ENCODE results near the gene ZSCAN32. TPM values are rescaled to one million over a fixed set of nuclear protein-coding genes. Genes with fewer than 3 reads are reported as not detected.

Gene ZSCAN32
- total RNA-seq, 1 experiment from 2014 or later: 18.9 TPM

DNA sequence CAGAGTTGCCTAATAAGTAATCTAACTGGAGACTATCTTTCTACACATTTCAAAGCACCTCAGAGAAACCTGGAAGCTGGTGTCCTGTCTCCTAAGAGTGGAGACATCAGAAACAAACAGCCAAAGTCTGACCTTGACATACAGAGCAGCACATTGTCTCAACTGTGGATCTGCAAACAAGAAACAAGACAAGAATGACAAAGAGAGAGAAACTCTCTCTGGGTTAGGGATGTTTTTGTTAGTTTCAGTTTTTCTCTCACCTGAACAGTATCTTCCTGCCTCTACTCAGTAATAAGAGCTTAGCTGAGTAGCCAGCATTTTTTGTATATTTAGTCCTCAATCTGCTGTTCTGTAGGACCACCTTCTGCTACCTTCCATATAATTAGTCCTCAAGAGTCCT lies 33.6 kb upstream of the ZSCAN32 start:
- Histone ChIP-seq H3K4me3 (ENCODE audit: low read depth in 2 of 2, low read length in 2 of 2) (no peak overlapping the region), H3K4me1 (ENCODE audit: control insufficient read depth, insufficient read depth, low read length) (no peaks in the 10 kb centered on the region), H3K36me3 (ENCODE audit: control insufficient read depth, insufficient read depth, low read length) (peaks cover 4% of the 10 kb centered on the region; the same call in 1 of the 2 replicates), H3K27ac (ENCODE audit: low read length) (no peak overlapping the region), H3K9me3 (ENCODE audit: control insufficient read depth, insufficient read depth, low read depth, low read length) (no peaks in the 10 kb centered on the region), H3K27me3 (ENCODE audit: control insufficient read depth, insufficient read depth, low read length) (no peaks in the 10 kb centered on the region)
- POLR2A ChIA-PET: no interaction called here
- DNase-seq (ENCODE audit: low read depth, low spot score): no peak
- TF ChIP-seq, protein P1, sequence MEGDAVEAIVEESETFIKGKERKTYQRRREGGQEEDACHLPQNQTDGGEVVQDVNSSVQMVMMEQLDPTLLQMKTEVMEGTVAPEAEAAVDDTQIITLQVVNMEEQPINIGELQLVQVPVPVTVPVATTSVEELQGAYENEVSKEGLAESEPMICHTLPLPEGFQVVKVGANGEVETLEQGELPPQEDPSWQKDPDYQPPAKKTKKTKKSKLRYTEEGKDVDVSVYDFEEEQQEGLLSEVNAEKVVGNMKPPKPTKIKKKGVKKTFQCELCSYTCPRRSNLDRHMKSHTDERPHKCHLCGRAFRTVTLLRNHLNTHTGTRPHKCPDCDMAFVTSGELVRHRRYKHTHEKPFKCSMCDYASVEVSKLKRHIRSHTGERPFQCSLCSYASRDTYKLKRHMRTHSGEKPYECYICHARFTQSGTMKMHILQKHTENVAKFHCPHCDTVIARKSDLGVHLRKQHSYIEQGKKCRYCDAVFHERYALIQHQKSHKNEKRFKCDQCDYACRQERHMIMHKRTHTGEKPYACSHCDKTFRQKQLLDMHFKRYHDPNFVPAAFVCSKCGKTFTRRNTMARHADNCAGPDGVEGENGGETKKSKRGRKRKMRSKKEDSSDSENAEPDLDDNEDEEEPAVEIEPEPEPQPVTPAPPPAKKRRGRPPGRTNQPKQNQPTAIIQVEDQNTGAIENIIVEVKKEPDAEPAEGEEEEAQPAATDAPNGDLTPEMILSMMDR (IDR thresholded peaks at IDR 0.05): no peak
- TF ChIP-seq TCF7L2 (IDR thresholded peaks at IDR 0.05; ENCODE audit: low read depth, low read length) (no peak), SIN3A (IDR thresholded peaks at IDR 0.05; ENCODE audit: borderline replicate concordance, insufficient read depth, low read depth, low read length) (no peak), POLR2AphosphoS5 (IDR thresholded peaks at IDR 0.05; ENCODE audit: low read depth, low read length) (no peak)
- TF ChIP-seq, protein P2, sequence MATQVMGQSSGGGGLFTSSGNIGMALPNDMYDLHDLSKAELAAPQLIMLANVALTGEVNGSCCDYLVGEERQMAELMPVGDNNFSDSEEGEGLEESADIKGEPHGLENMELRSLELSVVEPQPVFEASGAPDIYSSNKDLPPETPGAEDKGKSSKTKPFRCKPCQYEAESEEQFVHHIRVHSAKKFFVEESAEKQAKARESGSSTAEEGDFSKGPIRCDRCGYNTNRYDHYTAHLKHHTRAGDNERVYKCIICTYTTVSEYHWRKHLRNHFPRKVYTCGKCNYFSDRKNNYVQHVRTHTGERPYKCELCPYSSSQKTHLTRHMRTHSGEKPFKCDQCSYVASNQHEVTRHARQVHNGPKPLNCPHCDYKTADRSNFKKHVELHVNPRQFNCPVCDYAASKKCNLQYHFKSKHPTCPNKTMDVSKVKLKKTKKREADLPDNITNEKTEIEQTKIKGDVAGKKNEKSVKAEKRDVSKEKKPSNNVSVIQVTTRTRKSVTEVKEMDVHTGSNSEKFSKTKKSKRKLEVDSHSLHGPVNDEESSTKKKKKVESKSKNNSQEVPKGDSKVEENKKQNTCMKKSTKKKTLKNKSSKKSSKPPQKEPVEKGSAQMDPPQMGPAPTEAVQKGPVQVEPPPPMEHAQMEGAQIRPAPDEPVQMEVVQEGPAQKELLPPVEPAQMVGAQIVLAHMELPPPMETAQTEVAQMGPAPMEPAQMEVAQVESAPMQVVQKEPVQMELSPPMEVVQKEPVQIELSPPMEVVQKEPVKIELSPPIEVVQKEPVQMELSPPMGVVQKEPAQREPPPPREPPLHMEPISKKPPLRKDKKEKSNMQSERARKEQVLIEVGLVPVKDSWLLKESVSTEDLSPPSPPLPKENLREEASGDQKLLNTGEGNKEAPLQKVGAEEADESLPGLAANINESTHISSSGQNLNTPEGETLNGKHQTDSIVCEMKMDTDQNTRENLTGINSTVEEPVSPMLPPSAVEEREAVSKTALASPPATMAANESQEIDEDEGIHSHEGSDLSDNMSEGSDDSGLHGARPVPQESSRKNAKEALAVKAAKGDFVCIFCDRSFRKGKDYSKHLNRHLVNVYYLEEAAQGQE (IDR thresholded peaks at IDR 0.05; ENCODE audit: insufficient read depth in 1 of 2, low read depth in 2 of 2, low read length in 1 of 2): no peak
- no TSS peak for BruUV-seq (replicated peaks)
- no peak for ATAC-seq
- in situ Hi-C loops (cut with HindIII; ENCODE audit: low pct_unique_long_range_greater_than_20kb, low sequenced_read_pairs) (no loop called here), intact Hi-C loops (cut with micrococcal nuclease; ENCODE audit: unreplicated experiment) (no loop called here)
- CTCF ChIA-PET: no interaction called here

DNA sequence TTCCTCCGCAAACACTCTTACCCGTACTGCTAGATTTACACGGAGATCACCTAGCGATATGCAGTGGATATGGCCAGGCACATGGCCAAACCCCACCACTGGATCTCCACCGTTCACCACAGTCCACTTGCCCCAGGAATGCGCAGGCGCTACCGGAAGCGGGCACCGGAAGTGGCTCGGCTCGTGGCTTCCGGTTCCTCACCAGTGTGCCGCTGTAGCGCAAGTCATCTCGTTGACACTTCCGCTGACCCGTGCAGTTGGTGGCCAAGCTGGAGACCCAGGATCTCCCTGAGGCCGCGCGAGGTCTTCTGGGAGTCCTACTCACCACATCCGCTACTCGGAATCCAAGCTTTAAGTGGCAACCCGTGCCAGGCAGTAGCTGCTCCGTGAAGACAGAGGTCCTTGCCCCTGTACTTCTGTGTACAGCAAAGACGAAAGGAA lies 31.0 kb upstream of the ZSCAN32 start:
- TF ChIP-seq, protein P2 (IDR thresholded peaks at IDR 0.05; ENCODE audit: insufficient read depth in 1 of 2, low read depth in 2 of 2, low read length in 1 of 2): no peak
- no peak for TF ChIP-seq TCF7L2 (IDR thresholded peaks at IDR 0.05; ENCODE audit: low read depth, low read length)
- TF ChIP-seq SIN3A (IDR thresholded peaks at IDR 0.05; ENCODE audit: borderline replicate concordance, insufficient read depth, low read depth, low read length): no peak
- TF ChIP-seq, protein P1 (IDR thresholded peaks at IDR 0.05): no peak
- no peak for TF ChIP-seq POLR2AphosphoS5 (IDR thresholded peaks at IDR 0.05; ENCODE audit: low read depth, low read length)
- Histone ChIP-seq H3K4me3 (ENCODE audit: low read depth in 2 of 2, low read length in 2 of 2) (no peak overlapping the region), H3K27me3 (ENCODE audit: control insufficient read depth, insufficient read depth, low read length) (no peaks in the 10 kb centered on the region), H3K4me1 (ENCODE audit: control insufficient read depth, insufficient read depth, low read length) (no peaks in the 10 kb centered on the region), H3K9me3 (ENCODE audit: control insufficient read depth, insufficient read depth, low read depth, low read length) (no peaks in the 10 kb centered on the region), H3K27ac (ENCODE audit: low read length) (no peak overlapping the region), H3K36me3 (ENCODE audit: control insufficient read depth, insufficient read depth, low read length) (peaks cover 4% of the 10 kb centered on the region; the same call in 1 of the 2 replicates)
- no TSS peak for BruUV-seq (replicated peaks)
- intact Hi-C loops (cut with micrococcal nuclease; ENCODE audit: unreplicated experiment): no loop called here
- ChIA-PET POLR2A (no interaction called here), CTCF (no interaction called here)
- in situ Hi-C loops (cut with HindIII; ENCODE audit: low pct_unique_long_range_greater_than_20kb, low sequenced_read_pairs): no loop called here
- DNase-seq (ENCODE audit: low read depth, low spot score): no peak
- ATAC-seq: no peak

Measured in Panc1 (cell line).